BE2C (cell line): ENCODE results near the gene TFF2.

Source experiments
- DNase-seq: peaks from one replicate; pipeline ENCODE4 v3.0.0-alpha.2; 2020
- H3K27me3 ChIP-seq: fragments of 250-450 bp; sonication (Bioruptor Pico); 2 replicates; pipeline ENCODE4 v1.5.1; 2020; ENCODE audit warnings: mild to moderate bottlenecking
- H3K36me3 ChIP-seq: fragments of 250-450 bp; sonication (Bioruptor Pico); 2 replicates; pipeline ENCODE4 v1.5.1; 2020; ENCODE audit warnings: mild to moderate bottlenecking
- H3K4me1 ChIP-seq: fragments of 250-450 bp; sonication (Bioruptor Pico); 2 replicates; pipeline ENCODE4 v1.5.1; 2020
- H3K4me3 ChIP-seq: 2 replicates; pipeline ENCODE4 v1.5.1; 2011; ENCODE audit warnings: low read depth, low read length
- H3K9me3 ChIP-seq: fragments of 250-450 bp; sonication (Bioruptor Pico); 2 replicates; pipeline ENCODE4 v1.5.1; 2020
- CTCF ChIP-seq: IDR thresholded peaks from 2 replicates; pipeline ENCODE4 v1.5.1; 2012; ENCODE audit warnings: mild to moderate bottlenecking, low read depth, low read length

The TFF2 gene

DNA sequence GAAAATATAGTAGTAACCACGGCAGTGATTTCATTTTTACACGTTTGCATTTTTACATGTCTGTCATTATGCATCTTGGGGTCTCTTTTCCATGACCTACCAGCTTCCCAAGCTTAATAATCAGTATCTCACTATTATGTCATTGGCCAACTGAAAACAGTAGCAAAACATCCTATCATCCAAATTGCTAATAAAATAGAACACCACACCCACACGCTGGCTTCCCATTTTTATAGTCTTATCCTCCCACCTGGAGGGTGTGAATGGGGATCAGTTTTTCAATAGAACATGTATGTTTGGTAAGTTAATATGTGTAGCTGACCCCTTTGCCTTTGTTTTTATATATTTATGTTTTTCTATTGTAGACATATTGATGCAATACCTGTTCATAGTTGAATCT is 47.4 kb downstream of the TFF2 start:
- H3K27me3 ChIP-seq: no peaks in the 10 kb centered on the region
- no peak for DNase-seq

DNA sequence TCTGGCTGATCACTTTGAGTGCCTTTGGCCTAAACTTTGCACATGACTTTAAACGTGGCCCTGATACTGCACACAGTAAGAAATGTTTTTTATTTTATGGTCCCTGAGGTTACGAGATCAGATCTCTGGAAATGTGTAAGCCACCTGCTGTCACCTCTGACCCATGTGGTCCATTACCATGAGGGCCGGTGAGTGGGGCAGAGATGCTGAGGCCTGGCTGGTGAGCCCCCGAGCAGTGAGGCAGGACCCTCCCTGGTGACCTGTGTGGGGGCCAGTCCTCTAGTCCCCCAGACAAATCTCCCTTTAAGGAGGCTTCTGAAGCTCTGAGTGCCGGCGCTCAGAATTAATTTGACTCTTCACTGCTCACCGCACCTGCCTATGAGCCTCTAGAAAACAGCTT is 48.0 kb downstream of the TFF2 start:
- H3K4me3 ChIP-seq: no peak overlapping the region
- no peaks in the 10 kb centered on the region for H3K27me3 ChIP-seq
- no peaks in the 10 kb centered on the region; the same call in 1 of the 2 replicates for H3K4me1 ChIP-seq
- H3K36me3 ChIP-seq: no peaks in the 10 kb centered on the region
- H3K9me3 ChIP-seq: no peaks in the 10 kb centered on the region
- no peak for TF ChIP-seq CTCF
- DNase-seq: no peak

More for the DNA sequence above, 47.4 kb downstream of the TFF2 start:
- H3K4me3 ChIP-seq: no peak overlapping the region
- H3K4me1 ChIP-seq: no peaks in the 10 kb centered on the region; the same call in 1 of the 2 replicates
- no peak for TF ChIP-seq CTCF
- H3K36me3 ChIP-seq: no peaks in the 10 kb centered on the region
- H3K9me3 ChIP-seq: no peaks in the 10 kb centered on the region

GRCh38 chr21:42302076-42302650 is 48.6 kb downstream of the TFF2 start:
- no peaks in the 10 kb centered on the region; the same call in 1 of the 2 replicates for H3K4me1 ChIP-seq
- H3K27me3 ChIP-seq: no peaks in the 10 kb centered on the region
- H3K36me3 ChIP-seq: no peaks in the 10 kb centered on the region
- DNase-seq: peak; percentile 47
- H3K9me3 ChIP-seq: no peaks in the 10 kb centered on the region
- H3K4me3 ChIP-seq: no peak overlapping the region
- TF ChIP-seq CTCF: no peak

DNA sequence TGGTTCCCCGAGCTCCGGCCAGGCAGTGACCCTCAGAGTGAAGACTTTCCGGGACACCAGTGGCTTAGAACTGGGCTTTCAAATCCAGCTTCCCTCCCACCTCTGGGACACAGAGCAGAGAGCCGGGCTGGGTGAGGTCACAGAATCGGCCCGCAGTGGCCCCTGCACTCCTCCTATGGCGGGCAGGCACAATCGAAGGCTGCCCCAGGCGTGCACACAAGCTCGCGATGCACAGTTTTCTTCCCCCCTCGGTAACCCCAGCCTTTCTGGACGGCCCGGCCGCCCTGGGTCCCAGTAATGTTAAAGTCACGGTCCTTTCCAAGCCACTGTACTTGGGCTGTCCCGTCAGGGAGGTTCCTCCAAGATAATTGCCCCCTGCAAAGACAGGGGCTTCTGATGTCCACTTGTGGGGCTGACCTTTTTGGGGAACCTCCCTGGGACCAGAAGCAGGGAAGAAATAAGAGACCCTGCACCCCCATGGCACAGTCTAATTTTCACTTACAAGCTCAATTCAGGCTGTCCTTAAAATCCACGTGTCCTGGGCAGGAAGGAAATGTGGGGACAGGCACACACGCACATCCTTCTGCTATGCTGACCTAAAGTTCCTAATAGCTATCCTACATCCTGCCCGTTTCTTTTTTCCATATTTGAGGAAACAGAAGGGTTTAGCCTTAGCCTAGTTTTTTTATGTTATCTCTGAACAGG is 49.3 kb downstream of the TFF2 start:
- no peak for DNase-seq
- no peak overlapping the region for H3K4me3 ChIP-seq
- H3K27me3 ChIP-seq: no peaks in the 10 kb centered on the region

GRCh38 chr21:42300956-42301355 is 49.8 kb downstream of the TFF2 start:
- Histone ChIP-seq H3K4me3 (no peak overlapping the region), H3K36me3 (no peaks in the 10 kb centered on the region), H3K4me1 (no peaks in the 10 kb centered on the region; the same call in 1 of the 2 replicates), H3K9me3 (no peaks in the 10 kb centered on the region), H3K27me3 (no peaks in the 10 kb centered on the region)
- no peak for DNase-seq
- TF ChIP-seq CTCF: no peak

More for the DNA sequence above, 49.3 kb downstream of the TFF2 start:
- Histone ChIP-seq H3K9me3 (no peaks in the 10 kb centered on the region), H3K4me1 (no peaks in the 10 kb centered on the region; the same call in 1 of the 2 replicates), H3K36me3 (no peaks in the 10 kb centered on the region)
- no peak for TF ChIP-seq CTCF

- no peaks in the 10 kb centered on the region; the same call in 1 of the 2 replicates for H3K4me1 ChIP-seq
- H3K4me3 ChIP-seq: no peak overlapping the region
These were observed 50.7 kb downstream of the TFF2 start for GRCh38 chr21:42300045-42300583.

More at GRCh38 chr21:42300045-42300583, 50.7 kb downstream of the TFF2 start:
- no peaks in the 10 kb centered on the region for H3K36me3 ChIP-seq
- DNase-seq: no peak
- no peak for TF ChIP-seq CTCF
- no peaks in the 10 kb centered on the region for H3K27me3 ChIP-seq
- no peaks in the 10 kb centered on the region for H3K9me3 ChIP-seq
